Glutamatergic neuron (in vitro differentiated cells): ENCODE results near the gene RFC3. TPM values are rescaled to one million over a fixed set of nuclear protein-coding genes. Genes with fewer than 3 reads are reported as not detected.

Experiments used
- DNase-seq: peaks from one replicate; pipeline ENCODE4 v3.0.0; 2022
- H3K27ac Mint-ChIP-seq: one replicate; pipeline ENCODE4 v1.8.0; 2020; ENCODE audit warnings: mild to moderate bottlenecking, mixed read lengths, inconsistent platforms; ENCODE audit not compliant: unreplicated experiment
- H3K27me3 Mint-ChIP-seq: one replicate; pipeline ENCODE4 v1.8.0; 2020; ENCODE audit warnings: mild to moderate bottlenecking, moderate library complexity, mixed read lengths, inconsistent platforms; ENCODE audit not compliant: unreplicated experiment
- H3K36me3 Mint-ChIP-seq: one replicate; pipeline ENCODE4 v1.8.0; 2020; ENCODE audit warnings: mild to moderate bottlenecking, mixed read lengths, inconsistent platforms; ENCODE audit not compliant: unreplicated experiment
- H3K4me1 Mint-ChIP-seq: one replicate; pipeline ENCODE4 v1.8.0; 2020; ENCODE audit warnings: mild to moderate bottlenecking, low read depth, mixed read lengths, inconsistent platforms; ENCODE audit not compliant: unreplicated experiment
- H3K4me3 Mint-ChIP-seq: one replicate; pipeline ENCODE4 v1.8.0; 2020; ENCODE audit warnings: mild to moderate bottlenecking, mixed read lengths, inconsistent platforms; ENCODE audit not compliant: unreplicated experiment
- H3K9me3 Mint-ChIP-seq: one replicate; pipeline ENCODE4 v1.8.0; 2020; ENCODE audit warnings: mild to moderate bottlenecking, moderate library complexity, mixed read lengths, inconsistent platforms; ENCODE audit not compliant: unreplicated experiment
- total RNA-seq: library from RNA; stranded (reverse); fragmentation: NEBNext Ultra II Directional; extraction: Animal tissue kit (Norgen Biotek cat#: 25700); gene quantifications from one replicate; pipeline ENCODE4 v1.2.1, GENCODE V29; 2021; ENCODE audit not compliant: unreplicated experiment
- TF ChIP-seq, protein P1 (sequence below): fragments of 200-600 bp; sonication (generic); IDR thresholded peaks from one replicate; pipeline ENCODE4 v1.5.0; 2021; ENCODE audit not compliant: partially characterized antibody, unreplicated experiment

RFC3 gene
- total RNA-seq, 1 donor from 2014 or later = 12.6 TPM

GRCh38 chr13:33849211-33849610 lies 31.3 kb downstream of the RFC3 start:
- H3K9me3 Mint-ChIP-seq = no peaks in the 10 kb centered on the region
- TF ChIP-seq, protein P1, sequence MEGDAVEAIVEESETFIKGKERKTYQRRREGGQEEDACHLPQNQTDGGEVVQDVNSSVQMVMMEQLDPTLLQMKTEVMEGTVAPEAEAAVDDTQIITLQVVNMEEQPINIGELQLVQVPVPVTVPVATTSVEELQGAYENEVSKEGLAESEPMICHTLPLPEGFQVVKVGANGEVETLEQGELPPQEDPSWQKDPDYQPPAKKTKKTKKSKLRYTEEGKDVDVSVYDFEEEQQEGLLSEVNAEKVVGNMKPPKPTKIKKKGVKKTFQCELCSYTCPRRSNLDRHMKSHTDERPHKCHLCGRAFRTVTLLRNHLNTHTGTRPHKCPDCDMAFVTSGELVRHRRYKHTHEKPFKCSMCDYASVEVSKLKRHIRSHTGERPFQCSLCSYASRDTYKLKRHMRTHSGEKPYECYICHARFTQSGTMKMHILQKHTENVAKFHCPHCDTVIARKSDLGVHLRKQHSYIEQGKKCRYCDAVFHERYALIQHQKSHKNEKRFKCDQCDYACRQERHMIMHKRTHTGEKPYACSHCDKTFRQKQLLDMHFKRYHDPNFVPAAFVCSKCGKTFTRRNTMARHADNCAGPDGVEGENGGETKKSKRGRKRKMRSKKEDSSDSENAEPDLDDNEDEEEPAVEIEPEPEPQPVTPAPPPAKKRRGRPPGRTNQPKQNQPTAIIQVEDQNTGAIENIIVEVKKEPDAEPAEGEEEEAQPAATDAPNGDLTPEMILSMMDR = no peak
- no peak overlapping the region for H3K4me3 Mint-ChIP-seq
- peaks cover 4% of the 10 kb centered on the region for H3K4me1 Mint-ChIP-seq
- peaks cover 2% of the 10 kb centered on the region for H3K27me3 Mint-ChIP-seq
- no peak overlapping the region for H3K27ac Mint-ChIP-seq
- no peaks in the 10 kb centered on the region for H3K36me3 Mint-ChIP-seq
- no peak for DNase-seq

- H3K4me1 Mint-ChIP-seq = no peaks in the 10 kb centered on the region
- H3K36me3 Mint-ChIP-seq = no peaks in the 10 kb centered on the region
- no peaks in the 10 kb centered on the region for H3K9me3 Mint-ChIP-seq
- no peak overlapping the region for H3K27ac Mint-ChIP-seq
- TF ChIP-seq, protein P1 = no peak
- no peaks in the 10 kb centered on the region for H3K27me3 Mint-ChIP-seq
- DNase-seq = no peak
- H3K4me3 Mint-ChIP-seq = no peak overlapping the region
Measured at GRCh38 chr13:33855371-33855895, 37.5 kb downstream of the RFC3 start.

DNA sequence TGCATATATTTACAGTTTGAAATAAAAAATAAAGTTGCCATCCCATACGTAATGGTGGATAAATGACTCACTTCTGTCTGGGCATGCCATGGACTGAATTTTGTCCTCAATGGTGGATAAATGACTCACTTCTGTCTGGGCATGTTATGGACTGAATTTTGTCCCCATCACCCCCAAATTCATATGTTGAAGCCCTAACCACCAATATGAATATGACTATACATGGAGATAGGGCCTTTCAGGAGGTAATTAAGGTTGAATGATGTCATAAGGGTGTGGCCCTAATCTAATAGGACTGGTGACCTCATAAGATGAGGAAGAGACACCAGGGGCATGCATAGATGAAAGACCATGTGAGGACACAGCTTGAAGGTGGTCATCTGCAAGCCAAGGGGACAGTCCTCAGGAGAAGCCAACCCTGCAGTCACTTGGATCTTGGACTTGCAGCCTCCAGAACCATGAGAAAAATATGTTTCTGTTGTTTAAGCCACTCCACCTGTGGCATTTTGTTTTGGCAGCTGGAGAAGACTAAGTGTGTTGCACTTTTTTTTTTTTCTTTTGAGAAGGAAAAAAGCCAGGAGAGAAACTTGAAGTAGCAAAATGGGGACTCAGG lies 41.8 kb downstream of the RFC3 start:
- TF ChIP-seq, protein P1 = no peak
- H3K36me3 Mint-ChIP-seq = no peaks in the 10 kb centered on the region
- H3K4me1 Mint-ChIP-seq = no peaks in the 10 kb centered on the region
- DNase-seq = no peak
- H3K27ac Mint-ChIP-seq = no peak overlapping the region
- no peaks in the 10 kb centered on the region for H3K27me3 Mint-ChIP-seq
- H3K9me3 Mint-ChIP-seq = no peaks in the 10 kb centered on the region
- no peak overlapping the region for H3K4me3 Mint-ChIP-seq

- Mint-ChIP-seq H3K36me3 (no peaks in the 10 kb centered on the region), H3K4me3 (no peak overlapping the region), H3K27me3 (no peaks in the 10 kb centered on the region), H3K9me3 (no peaks in the 10 kb centered on the region), H3K27ac (no peak overlapping the region), H3K4me1 (no peaks in the 10 kb centered on the region)
- TF ChIP-seq, protein P1 = no peak
- no peak for DNase-seq
Measured at GRCh38 chr13:33860526-33860925, 42.6 kb downstream of the RFC3 start.

DNA sequence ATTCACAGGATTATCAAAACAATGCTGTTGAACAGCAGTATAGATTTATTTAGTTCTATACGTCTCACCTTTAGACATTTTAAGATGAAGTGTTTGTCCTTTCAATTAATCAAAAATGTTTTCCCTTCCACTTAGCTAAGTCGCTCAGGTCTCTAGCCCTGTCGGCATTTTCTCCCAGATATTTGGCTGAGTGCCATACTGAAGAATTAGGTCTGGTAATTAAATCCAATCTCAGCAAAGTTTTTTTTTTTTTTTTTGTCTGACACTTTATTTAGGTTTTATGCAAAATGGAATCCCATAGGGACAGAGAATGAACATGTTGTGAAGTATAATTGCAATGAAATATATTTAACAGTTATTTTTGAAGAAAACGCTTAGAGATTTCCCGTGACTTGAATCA lies 44.1 kb downstream of the RFC3 start:
- TF ChIP-seq, protein P1 = no peak
- H3K9me3 Mint-ChIP-seq = no peaks in the 10 kb centered on the region
- H3K36me3 Mint-ChIP-seq = no peaks in the 10 kb centered on the region
- H3K27me3 Mint-ChIP-seq = no peaks in the 10 kb centered on the region
- H3K4me3 Mint-ChIP-seq = no peak overlapping the region
- DNase-seq = no peak
- no peak overlapping the region for H3K27ac Mint-ChIP-seq
- no peaks in the 10 kb centered on the region for H3K4me1 Mint-ChIP-seq
